ENCODE data around the gene ANKRD42.
"Not testable (repeated sequence)": the region's sequence is repeated elsewhere in the genome, so short reads cannot be mapped to it uniquely, and the experiment has no call there.

Gene ANKRD42

DNA sequence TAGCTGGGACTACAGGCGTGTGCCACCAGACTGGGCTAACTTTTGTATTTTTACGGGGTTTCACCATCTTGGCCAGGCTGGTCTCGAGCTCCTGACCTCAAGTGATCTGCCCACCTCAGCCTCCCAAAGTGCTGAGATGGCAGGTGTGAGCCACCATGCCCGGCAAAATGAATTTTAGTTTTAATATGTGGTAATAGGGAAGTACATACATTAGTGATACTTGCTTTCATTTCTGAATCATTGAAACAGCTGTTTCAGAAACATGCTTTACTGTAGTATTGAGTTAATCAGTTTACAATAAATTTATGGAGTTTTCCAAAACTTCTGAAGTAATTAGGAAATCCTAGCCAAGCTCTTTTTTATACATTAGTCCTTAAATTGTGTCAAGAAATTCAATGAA is 21.0 kb upstream of the ANKRD42 start:
- no peak for DNase-seq (ENCODE audit: low read depth in 2 of 2)

GRCh38 chr11:83174008-83174407 is 19.5 kb upstream of the ANKRD42 start:
- DNase-seq (ENCODE audit: low read depth in 2 of 2), result no peak

DNA sequence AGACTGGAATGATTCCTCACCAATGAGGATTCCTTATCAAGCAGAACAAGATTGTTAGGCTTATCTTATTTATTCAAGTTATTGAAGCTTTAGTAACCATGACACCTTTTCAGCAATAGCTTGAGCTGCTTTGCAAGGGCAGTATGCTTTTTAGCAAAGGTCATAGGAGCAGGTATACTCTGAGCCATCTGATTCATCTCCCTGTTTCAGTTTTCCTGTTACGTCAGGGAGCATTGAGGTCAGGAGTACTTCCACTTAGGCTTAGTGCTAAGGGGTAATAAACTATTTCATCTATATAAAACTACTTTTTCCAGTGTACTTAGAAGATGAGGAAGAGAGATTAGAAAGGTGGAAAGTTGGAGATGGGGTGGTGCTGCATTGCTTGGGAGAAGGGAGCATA is 17.7 kb upstream of the ANKRD42 start:
- no peak for DNase-seq (ENCODE audit: low read depth in 2 of 2)

GRCh38 chr11:83181815-83182214 is 11.7 kb upstream of the ANKRD42 start:
- DNase-seq (ENCODE audit: low read depth in 2 of 2), result no peak

DNA sequence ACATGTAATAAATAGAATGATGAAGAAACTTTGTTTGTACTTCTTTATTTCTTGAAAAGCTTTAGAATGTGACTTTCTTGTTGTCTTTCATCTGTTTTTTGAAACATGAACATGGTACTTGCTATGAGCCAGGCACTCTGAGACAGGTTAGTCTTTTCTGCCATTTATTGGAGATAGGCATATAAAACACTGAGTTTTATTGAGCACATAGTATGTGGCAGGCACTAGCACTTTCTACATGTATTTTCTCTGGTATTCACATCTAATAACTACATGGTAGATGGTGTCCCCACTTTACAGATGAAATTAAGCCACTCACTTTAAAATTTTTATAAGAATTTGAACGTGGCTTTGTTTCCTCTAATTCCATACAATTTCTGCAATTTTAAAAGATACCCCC is 7.7 kb upstream of the ANKRD42 start:
- no peak for DNase-seq (ENCODE audit: low read depth in 2 of 2)

GRCh38 chr11:83187465-83187864 is 6.0 kb upstream of the ANKRD42 start:
- DNase-seq (ENCODE audit: low read depth in 2 of 2), result no peak

DNA sequence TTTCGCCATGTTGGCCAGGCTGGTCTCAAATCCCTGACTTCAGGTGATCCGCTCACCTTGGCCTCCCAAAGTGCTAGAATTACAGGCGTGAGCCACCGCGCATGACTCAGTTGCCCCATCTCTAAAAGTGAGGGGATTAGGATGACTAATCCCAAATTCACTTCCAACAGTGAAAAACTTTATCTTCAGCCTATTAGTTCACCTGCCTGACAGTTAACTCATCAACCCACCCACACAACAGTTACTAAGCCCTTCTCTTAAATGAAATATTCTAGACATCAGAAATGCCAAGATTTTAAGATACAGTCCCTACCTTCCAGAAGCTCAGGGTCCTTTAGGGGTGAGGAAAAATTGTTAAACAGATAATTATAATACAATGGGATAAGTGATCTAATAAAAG is 2.0 kb upstream of the ANKRD42 start:
- DNase-seq (ENCODE audit: low read depth in 2 of 2), result no peak

GRCh38 chr11:83191986-83192385 is 1.5 kb upstream of the ANKRD42 start:
- DNase-seq (ENCODE audit: low read depth in 2 of 2), result no peak

DNA sequence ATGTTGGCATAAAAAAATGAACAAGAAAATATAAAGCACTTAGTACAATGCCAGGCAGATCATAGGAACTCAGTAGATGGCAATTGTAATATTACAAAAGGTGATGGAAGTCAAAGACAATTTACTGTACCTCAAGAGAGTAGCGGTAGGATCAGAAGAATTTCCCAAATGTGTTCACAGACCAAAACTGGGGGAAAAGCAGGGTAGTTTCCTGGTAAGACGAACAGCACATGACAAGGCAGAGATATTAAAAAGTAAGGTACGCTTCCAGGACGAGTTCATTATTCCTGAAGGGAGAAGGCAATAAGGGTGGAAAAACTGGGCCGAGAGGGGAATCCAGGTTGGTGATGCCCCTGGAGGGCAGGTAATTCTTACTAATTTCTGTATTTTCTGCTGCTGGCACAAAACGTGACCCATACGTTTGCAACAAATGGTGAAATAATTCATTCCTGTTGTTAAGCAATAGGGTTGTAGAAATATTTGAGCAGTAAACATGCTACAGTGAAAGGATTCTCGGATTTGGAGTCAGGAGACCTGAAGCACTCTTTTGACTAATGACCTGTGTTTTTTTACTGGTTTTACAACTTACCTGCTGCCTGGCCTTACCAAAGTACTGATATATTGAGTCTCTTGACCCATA is 786 bp upstream of the ANKRD42 start:
- no peak for DNase-seq (ENCODE audit: low read depth in 2 of 2)

DNA sequence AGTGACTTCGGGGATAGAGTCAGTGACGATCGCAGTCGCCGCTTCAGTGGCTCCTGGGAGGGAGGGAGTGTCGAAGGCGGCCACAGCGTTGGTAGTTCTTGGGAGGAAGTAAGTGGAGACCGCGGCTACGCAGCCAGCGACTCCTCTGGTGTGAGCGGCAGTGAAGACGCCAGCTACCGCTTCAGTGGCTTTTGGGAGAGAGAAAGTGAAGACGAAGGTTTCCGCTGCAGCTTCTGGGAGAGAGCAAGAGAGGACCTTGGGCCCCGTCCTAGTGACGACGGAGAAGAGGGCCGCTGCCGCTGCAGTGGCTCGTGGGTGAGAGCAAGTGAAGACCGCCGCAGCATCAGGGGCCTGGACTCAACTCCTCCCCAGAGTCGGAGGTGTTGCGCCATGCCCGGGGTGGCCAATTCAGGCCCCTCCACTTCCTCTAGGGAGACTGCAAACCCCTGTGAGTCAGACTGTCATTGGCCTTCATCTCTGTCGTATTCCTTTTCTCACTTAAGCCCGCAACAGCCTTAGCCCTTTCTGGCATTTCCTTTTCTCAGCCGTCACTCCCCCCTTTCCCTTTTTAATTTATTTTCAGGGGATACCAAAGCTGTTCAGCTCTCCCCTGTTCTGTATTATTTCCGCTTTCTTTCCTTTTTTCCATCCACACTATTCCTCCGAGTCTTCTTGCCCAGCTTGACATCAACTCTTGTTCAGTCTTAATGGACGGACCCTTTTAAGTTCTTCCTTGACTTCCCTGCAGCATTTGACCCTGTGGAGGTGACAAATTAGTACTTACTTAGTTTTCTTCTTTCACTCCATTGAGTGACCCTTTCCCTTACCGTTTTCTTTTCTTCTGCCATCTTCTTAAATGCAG is 1.0 kb downstream of the ANKRD42 start:
- peak; percentile 25 to 26 for DNase-seq (ENCODE audit: low read depth in 2 of 2)

DNA sequence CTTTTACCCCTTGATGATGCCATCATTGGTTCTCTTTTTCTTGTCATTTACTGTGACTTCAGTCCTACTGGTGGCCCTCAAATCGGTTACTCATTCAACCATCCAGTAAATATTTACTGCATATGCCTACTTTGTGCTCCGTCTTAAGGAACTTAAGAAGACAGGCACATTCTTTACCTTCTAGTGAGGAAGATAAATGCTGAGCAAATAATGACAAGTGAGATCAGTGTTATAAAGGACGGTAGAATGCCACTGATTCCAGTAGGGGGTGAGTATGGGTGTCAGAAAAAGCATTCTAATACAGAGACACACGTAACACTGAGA is 1.6 kb downstream of the ANKRD42 start:
- DNase-seq (ENCODE audit: low read depth in 2 of 2), result no peak

GRCh38 chr11:83195649-83196048 is 2.1 kb downstream of the ANKRD42 start:
- DNase-seq (ENCODE audit: low read depth in 2 of 2), result no peak

DNA sequence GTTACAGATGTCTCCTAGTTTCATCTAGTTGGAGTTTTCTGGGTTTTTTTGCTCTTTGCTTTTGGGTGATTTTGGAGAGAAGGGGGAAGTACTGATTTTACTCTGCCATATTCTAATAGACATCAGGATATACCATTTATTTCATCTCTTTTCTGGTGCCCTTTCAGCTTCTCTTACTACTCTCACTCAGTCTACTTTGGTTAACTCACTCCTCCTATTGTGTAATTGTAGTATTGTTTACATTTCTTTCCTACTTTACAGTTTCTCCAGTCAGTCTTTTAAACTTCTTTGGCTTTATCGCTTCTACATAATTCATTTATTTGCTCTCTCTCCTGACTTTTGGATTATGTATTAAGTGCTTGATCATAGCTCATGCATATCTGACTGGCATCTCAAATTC is 6.5 kb downstream of the ANKRD42 start:
- no peak for DNase-seq (ENCODE audit: low read depth in 2 of 2)

- no peak for DNase-seq (ENCODE audit: low read depth in 2 of 2)
These were observed 12.2 kb downstream of the ANKRD42 start for GRCh38 chr11:83205608-83206185.

- DNase-seq (ENCODE audit: low read depth in 2 of 2), result no peak
These were observed 12.7 kb downstream of the ANKRD42 start for GRCh38 chr11:83206221-83206620.

DNA sequence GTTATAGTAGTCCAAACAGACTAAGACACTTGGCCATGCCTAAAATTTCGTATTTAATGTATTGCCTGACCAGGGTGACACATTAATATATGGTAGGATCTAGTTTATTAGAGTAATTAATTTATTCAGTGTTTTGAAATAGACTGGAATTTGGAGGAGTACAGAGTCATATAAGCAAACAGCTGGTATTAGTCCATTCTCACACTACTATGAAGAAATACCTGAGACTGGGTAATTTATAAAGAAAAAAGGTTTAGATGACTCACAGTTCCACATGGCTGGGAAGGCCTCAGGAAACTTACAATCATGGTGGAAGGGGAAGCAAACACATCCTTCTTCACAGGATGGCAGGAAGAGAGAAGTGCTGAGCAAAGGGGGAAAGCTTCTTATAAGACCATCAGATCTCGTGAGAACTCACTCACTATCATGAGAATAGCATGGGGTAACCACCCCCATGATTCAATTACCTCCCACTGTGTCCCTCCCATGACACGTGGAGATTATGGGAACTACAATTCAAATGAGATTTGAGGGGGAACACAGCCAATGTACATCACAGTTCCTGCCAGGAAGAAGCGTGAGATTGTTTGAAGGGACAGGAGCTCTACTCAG is 13.4 kb downstream of the ANKRD42 start:
- DNase-seq (ENCODE audit: low read depth in 2 of 2), result not testable (repeated sequence)

DNA sequence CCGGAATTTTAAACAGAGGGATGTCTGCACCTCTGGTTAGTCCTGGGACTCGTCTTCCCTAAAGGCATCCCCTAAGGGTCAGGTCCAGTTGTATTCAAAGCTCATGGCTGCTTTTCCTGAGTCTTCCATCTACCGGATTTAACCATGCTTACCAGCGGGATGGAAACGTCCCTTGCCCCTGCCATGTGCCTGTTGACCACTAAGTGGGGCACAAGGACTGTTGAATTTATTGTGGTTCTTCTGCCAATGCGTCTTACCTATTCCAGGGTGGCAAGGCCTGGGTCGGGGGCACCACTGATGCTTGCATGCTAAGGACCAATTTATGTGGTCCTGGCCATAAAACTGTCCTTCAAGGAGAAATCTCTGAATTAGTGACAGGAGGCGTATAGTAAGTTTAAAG is 25.6 kb downstream of the ANKRD42 start:
- DNase-seq (ENCODE audit: low read depth in 2 of 2), result no peak

- no peak for DNase-seq (ENCODE audit: low read depth in 2 of 2)
These were observed 26.7 kb downstream of the ANKRD42 start for GRCh38 chr11:83220260-83220659.

- no peak for DNase-seq (ENCODE audit: low read depth in 2 of 2)
These were observed 28.2 kb downstream of the ANKRD42 start for GRCh38 chr11:83221694-83222093.

GRCh38 chr11:83222499-83222898 is 29.0 kb downstream of the ANKRD42 start:
- no peak for DNase-seq (ENCODE audit: low read depth in 2 of 2)

GRCh38 chr11:83223457-83223856 is 29.9 kb downstream of the ANKRD42 start:
- no peak for DNase-seq (ENCODE audit: low read depth in 2 of 2)

DNA sequence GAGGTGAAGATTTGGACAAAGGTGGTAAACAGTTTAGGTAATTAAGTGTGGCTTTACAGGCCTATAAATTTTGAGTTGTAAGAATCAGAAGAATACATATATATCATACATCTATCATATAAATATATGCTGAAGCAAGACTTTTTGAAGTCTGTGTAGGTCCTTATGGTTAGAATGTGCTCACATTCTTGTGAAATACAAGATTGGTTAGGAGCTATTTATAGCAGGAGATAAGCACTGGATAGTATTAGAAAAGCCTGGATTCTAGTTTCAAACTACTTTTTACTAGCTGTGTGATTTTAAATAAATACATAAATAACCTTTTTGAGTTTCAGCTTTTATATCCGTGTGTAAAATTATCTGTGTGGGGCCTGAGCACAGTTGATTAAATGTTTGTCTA is 42.3 kb downstream of the ANKRD42 start:
- no peak for DNase-seq (ENCODE audit: low read depth in 2 of 2)

DNA sequence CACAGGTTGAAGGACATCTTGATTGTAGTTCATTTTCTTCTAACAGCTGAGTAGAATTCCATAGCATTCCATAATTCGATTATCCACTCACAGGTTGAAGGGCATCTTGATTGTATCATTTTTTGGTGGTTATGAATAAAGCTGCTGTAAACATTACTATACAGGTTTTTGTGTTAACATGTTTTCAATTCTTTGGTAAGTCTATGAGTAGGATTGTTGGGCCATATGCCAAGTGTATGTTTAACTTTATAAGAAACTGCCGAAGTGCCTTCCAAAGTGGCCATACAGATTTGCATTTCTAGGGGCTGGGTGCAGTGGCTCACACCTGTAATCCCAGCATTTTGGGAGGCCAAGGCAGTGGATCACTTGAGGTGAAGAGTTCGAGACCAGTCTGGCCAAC is 44.6 kb downstream of the ANKRD42 start:
- no peak for DNase-seq (ENCODE audit: low read depth in 2 of 2)

Data from stimulated activated CD8-positive, alpha-beta memory T cell treated with anti-CD3 and anti-CD28 coated beads, Interleukin-2, amount 100 ng/mL, for 1 hour (primary cell).